IMR-90 (cell line): ENCODE results near the gene INPP5A.

ENCODE experiments used
- CEBPB ChIP-seq: IDR thresholded peaks from 2 replicates; pipeline ENCODE4 v1.6.1; 2012; ENCODE audit warnings: low read depth, low read length, improper control_type of control experiment
- CTCF ChIP-seq: conservative IDR thresholded peaks from 2 replicates; pipeline ENCODE4 v1.5.1; 2012; ENCODE audit warnings: mild to moderate bottlenecking, low read depth, low read length, improper control_type of control experiment
- FOS ChIP-seq: fragments of 150-350 bp; IDR thresholded peaks from 2 replicates; pipeline ENCODE4 v1.6.1; 2016; ENCODE audit warnings: low read depth, low read length
- MAFK ChIP-seq: IDR thresholded peaks from 2 replicates; pipeline ENCODE4 v1.6.1; 2012; ENCODE audit warnings: low read depth, low read length, improper control_type of control experiment
- MAZ ChIP-seq: IDR thresholded peaks from 2 replicates; pipeline ENCODE4 v1.6.1; 2012; ENCODE audit warnings: low read depth, mild to moderate bottlenecking, low read length, improper control_type of control experiment, moderate library complexity, borderline replicate concordance
- MXI1 ChIP-seq: IDR thresholded peaks from 2 replicates; pipeline ENCODE4 v1.6.1; 2012; ENCODE audit warnings: low read depth, mild to moderate bottlenecking, low read length, moderate library complexity, borderline replicate concordance
- POLR2A ChIP-seq: IDR thresholded peaks from 2 replicates; pipeline ENCODE4 v1.6.1; 2012; ENCODE audit warnings: mild to moderate bottlenecking, low read depth, low read length
- RCOR1 ChIP-seq: IDR thresholded peaks from 2 replicates; pipeline ENCODE4 v1.6.1; 2012; ENCODE audit warnings: mild to moderate bottlenecking, low read length, improper control_type of control experiment; ENCODE audit not compliant: insufficient replicate concordance
- RFX5 ChIP-seq: IDR thresholded peaks from 2 replicates; pipeline ENCODE4 v1.8.0; 2012; ENCODE audit warnings: low read depth, mild to moderate bottlenecking, low read length, moderate library complexity
- SMC3 ChIP-seq: fragments of 150-350 bp; IDR thresholded peaks from 2 replicates; pipeline ENCODE4 v1.6.1; 2016; ENCODE audit warnings: low read depth, mild to moderate bottlenecking, antibody characterized with exemption, low read length, moderate library complexity
- TF ChIP-seq, protein P1 (sequence below): fragments of 150-350 bp; IDR thresholded peaks from 2 replicates; pipeline ENCODE4 v1.6.1; 2017; ENCODE audit warnings: mild to moderate bottlenecking, antibody characterized with exemption, low read length, low read depth
- TF ChIP-seq, protein P2 (sequence below): fragments of 150-350 bp; IDR thresholded peaks from 2 replicates; pipeline ENCODE4 v1.6.1; 2016; ENCODE audit warnings: low read depth, mild to moderate bottlenecking, low read length, moderate library complexity, borderline replicate concordance

- TF ChIP-seq POLR2A (no peak), CTCF (no peak), RFX5 (no peak), MXI1 (no peak), CEBPB (no peak), MAFK (no peak), MAZ (no peak), SMC3 (no peak), RCOR1 (no peak), FOS (no peak)
- TF ChIP-seq, protein P1, sequence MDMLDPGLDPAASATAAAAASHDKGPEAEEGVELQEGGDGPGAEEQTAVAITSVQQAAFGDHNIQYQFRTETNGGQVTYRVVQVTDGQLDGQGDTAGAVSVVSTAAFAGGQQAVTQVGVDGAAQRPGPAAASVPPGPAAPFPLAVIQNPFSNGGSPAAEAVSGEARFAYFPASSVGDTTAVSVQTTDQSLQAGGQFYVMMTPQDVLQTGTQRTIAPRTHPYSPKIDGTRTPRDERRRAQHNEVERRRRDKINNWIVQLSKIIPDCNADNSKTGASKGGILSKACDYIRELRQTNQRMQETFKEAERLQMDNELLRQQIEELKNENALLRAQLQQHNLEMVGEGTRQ, result no peak
- TF ChIP-seq, protein P2, sequence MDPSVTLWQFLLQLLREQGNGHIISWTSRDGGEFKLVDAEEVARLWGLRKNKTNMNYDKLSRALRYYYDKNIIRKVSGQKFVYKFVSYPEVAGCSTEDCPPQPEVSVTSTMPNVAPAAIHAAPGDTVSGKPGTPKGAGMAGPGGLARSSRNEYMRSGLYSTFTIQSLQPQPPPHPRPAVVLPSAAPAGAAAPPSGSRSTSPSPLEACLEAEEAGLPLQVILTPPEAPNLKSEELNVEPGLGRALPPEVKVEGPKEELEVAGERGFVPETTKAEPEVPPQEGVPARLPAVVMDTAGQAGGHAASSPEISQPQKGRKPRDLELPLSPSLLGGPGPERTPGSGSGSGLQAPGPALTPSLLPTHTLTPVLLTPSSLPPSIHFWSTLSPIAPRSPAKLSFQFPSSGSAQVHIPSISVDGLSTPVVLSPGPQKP, result no peak
Measured at GRCh38 chr10:132606536-132607316, 69.1 kb downstream of the INPP5A start.
